Stimulated activated naive CD8-positive, alpha-beta T cell treated with anti-CD3 and anti-CD28 coated beads, Interleukin-15, Interleukin-2, amounts not matched to agents 100 U/mL and 50 U/mL, for 24 hours (primary cell): ENCODE results near the gene GNPDA1.
A peak's percentile ranks its signal among the peaks of the same experiment; 100 is the strongest.

Experiments
- ATAC-seq: fragments of 150-1000 bp; cut with Tn5 transposase; one replicate; pipeline ENCODE4 v1.10.0; 2021
- DNase-seq: peaks from one replicate; pipeline ENCODE4 v3.0.0; 2021

Gene GNPDA1

DNA sequence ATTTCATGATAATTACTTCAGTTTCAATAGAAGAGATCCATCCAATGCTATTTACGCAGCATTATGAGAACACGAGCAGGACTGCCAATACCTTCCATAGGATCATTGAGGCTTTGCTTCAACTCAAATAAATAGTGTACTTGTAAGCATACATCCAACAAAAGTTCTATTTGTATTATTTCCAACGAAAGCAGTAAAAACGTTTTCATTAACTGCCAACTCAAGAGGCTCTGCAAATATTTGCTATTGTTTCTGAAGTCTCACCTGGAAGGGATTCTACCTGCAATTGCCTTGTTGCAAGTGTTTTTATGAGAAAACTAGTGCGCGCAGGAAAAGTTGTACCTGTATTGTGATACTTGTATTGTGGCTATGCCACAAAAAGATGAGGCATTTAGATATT lies 11.0 kb upstream of the GNPDA1 start:
- ATAC-seq: no peak

GRCh38 chr5:142020122-142020659 lies 7.4 kb upstream of the GNPDA1 start:
- ATAC-seq: no peak
- no peak for DNase-seq

More for the DNA sequence above, 11.0 kb upstream of the GNPDA1 start:
- no peak for DNase-seq

- ATAC-seq (peak; percentile 8), DNase-seq (peak; percentile 58)
Observed at GRCh38 chr5:142017832-142018427, 5.1 kb upstream of the GNPDA1 start.

GRCh38 chr5:142016556-142016955 lies 3.7 kb upstream of the GNPDA1 start:
- peak; percentile 61 for ATAC-seq
- DNase-seq: peak; percentile 57

DNA sequence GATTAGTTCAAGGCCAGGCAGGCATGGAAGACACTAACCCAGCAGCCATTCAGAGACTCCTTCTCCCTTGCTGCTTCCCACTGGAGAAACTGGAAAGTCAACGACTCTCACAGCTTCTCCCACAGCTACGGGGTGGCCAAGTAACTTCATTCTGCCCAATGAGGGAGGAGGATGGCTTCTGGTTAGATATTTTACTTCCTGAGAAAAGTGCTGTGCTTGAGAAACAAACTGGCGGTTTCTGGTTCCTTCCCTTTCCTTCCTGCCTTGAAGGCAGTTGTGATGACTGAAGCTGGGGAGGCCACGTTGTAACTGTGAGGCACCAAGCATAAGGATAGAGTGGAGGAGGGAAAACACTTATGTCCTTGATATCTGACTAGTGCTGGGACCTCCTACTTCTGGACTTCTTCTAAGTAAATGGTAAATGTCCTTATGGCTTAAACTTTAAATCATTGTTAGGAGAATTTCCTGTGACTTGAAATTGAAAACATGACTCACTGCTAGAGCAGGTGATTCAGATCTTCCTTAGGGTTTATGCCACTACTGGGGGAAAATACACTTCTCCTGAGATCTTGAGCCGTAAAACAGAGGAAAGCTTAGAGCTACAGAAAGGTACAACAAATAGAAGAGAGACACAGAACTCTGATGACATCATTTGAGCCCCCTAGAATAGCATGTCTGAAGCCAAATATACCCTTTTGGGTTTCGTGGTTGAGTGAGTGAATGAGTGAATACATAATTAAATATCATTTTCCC lies 3.1 kb upstream of the GNPDA1 start:
- ATAC-seq (peak; percentile 73), DNase-seq (peak; percentile 47)

GRCh38 chr5:142014911-142015584 lies 2.2 kb upstream of the GNPDA1 start:
- ATAC-seq (peak; percentile 9), DNase-seq (peak; percentile 50)

DNA sequence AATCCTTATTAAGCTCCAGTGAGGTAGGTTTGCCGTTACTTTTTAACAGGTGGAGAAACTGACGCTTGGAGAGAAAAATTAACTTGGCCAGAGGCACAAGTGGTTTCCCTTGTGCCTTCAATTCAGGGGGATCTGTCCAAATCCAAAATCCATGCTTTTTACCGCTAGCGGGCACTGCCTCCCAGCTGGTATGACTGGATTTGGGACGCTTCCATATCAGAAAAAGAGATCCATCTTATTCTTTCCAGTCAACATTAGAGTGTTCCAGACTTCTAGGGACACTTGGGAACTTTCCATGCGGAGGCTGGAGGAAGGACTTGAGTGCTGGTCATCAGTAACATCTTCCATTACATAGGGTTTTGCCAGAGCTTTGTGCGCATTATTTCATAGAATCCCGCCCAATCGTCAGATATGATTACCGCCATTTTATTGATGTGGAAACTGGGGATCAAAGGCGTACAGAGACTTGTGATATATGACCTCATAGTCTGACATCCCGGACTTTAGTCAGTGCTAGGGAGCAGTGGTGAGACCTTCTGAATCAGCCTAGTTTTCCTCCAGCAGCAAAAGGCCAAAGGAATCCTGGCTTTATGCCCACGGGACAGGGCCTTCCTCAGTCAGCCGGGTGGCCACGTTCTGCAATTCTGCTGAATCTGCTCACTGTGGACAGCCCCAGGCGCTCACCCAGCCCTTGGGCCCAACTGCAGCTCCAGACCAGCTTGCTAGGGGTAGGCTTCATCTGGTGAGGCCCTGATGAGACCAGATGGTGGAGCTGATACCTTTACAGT lies 1.1 kb upstream of the GNPDA1 start:
- DNase-seq (peak; percentile 36), ATAC-seq (no peak)

- no peak for ATAC-seq
- DNase-seq: peak; percentile 83
Observed at GRCh38 chr5:142012186-142012785, 541 bp downstream of the GNPDA1 start.

DNA sequence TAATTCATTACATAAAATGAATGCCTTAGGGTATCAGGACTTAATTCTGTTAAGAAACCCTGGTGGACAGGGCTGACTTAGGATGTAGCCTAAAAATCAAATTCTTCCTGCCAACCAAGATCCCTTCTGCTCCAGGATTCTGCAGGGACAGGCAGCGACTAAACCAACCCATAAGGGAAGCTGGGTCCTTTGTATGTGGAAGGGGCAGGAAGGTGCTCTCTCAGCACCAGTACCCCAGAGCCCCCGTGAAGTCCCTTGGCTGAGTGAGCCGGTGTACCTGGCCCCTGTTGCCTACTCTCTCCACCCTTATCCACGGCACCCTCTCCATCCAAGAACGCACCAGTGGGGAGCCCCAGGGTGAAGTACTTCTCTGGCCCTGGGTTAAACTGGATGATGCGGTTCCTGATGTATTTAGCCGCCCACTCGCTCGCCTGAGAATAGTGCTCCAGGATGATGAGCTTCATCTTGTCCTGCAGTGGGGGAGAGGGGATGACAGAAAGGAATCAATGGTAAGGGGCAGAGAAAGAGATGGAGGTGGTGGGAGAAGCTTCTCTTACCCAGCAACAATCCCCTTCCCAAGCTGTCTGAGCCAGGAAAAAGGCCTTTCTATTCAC lies 1.1 kb downstream of the GNPDA1 start:
- DNase-seq (peak; percentile 38), ATAC-seq (no peak)

GRCh38 chr5:142009886-142010285 lies 2.9 kb downstream of the GNPDA1 start:
- ATAC-seq (no peak), DNase-seq (no peak)

DNA sequence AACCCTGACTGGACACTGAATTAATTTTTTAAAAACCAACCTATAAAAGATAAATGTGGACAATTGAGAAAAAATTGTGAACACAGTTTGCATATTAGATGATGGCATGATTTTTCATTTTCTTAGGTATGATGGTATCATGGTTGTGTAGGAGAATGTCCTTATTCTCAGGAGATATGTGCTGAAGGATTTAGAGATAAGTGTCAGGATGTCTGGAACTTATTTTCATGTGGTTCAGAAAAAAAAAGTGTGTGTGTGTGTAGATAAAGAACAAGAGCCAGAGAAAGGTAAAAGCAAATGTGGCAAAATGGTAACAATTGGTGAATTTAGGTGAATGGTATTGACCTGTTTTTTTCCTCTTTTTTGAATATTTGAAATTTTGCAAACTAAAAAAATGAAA lies 4.0 kb downstream of the GNPDA1 start:
- no peak for ATAC-seq
- no peak for DNase-seq

GRCh38 chr5:142007237-142007544 lies 5.6 kb downstream of the GNPDA1 start:
- ATAC-seq: no peak

DNA sequence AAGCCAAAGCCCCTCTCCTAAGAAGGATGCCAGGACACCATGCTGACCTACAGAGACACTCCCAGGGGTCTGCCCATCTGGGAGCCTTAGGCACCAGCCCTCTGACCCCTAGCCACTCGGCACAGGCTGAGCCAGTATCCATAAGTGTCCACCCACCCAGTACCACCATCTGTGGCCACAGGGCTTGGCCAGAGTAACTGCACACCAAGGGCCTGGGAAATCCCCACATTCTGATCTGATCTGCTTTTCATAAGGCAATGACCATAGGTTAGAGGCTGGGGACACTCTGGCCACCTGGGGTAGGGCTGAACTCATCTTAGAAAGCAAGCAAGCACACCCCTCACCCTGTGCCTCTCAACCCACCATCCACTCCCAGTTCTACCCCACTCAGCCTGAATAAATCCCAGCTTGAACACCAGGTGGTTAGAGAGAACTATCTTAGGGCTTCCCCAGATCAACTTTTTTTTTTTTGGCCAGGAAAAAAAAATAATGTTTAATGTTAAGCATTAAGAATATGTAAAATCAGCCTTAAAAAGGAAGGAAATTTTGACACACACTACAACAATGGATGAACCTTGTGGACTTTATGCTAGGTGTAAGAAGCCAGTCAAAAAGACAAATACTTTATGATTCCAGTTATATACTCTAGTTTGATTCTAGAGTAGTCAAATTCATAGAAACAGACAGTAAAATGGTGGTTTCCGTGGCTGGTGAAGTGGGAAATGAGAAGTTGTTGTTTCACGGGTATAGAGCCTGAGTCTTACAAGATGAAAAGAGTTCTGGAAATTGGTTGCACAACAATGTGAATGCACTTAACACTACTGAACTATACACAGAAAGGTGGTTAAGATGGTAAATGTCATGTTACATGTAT lies 6.2 kb downstream of the GNPDA1 start:
- peak; percentile 87 for ATAC-seq
- no peak for DNase-seq

More at GRCh38 chr5:142007237-142007544, 5.6 kb downstream of the GNPDA1 start:
- DNase-seq: no peak

- DNase-seq: no peak
- no peak for ATAC-seq
Observed at GRCh38 chr5:142003266-142003800, 9.5 kb downstream of the GNPDA1 start.

GRCh38 chr5:142000704-142001484 lies 11.9 kb downstream of the GNPDA1 start:
- DNase-seq (no peak), ATAC-seq (no peak)

- ATAC-seq: no peak
- DNase-seq: no peak
Observed at GRCh38 chr5:142000173-142000572, 12.7 kb downstream of the GNPDA1 start.

DNA sequence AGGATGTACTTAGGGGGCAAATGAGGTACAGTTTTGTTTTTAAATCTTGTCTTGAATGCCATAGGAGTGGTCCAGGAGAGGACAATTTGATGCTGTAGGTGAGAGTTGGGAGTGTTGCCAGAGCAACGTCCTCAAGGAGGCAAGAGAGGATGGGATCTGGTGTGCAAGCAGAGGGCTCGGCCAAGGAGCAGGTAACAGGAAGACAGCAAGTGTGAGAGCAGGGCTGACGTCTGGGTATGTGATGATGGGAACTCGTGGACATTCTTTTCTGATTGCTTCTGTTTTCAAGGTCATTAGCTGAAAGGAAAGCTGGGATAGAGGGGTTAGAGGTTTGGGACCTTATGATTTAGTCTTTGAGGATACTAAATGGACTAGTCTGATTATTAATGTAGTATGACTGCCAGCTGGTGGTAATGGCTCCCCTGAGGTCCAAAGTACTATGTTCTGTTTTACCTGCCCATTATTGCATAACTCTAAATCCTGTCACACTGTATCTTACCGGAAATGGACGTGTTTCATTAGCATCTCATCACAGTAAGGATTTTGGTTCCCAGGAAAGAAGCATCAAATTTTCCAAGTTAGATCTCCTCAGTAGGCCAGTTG lies 15.4 kb downstream of the GNPDA1 start:
- no peak for ATAC-seq
- DNase-seq: no peak

DNA sequence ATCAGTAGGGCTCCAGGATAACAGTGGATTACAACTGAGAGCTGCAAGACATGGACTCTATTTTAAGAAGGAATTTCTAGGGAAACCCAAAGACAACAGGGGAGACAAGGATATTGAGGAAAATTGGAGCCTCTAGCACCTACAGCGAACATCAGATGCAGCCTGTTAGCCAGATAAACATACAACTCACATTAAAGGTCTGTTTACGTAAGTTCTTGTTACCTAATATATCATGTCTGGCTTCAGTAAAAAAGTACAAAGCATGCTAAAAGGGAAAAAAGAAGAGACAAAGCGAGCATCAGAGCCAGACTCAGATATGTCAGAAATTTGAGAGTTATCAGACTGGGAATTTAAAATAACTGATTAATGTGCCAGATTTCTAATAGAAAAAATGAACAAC lies 17.2 kb downstream of the GNPDA1 start:
- no peak for ATAC-seq
- no peak for DNase-seq
